Ascending aorta (tissue), 2 donors: ENCODE data around the gene FAM114A1. TPM values are rescaled to one million over a fixed set of nuclear protein-coding genes. Genes with fewer than 3 reads are reported as not detected.
"Not testable (repeated sequence)": the region's sequence is repeated elsewhere in the genome, so short reads cannot be mapped to it uniquely, and the experiment has no call there.

ENCODE experiments used
- DNase-seq, 2 donors: peaks; one replicate each; pipeline ENCODE4 v3.0.0-alpha.2; 2019; ENCODE audit warnings: low spot score in 2 of 2
- H3K27ac ChIP-seq, 2 donors: fragments of 200-600 bp; sonication (generic); one replicate each; pipeline ENCODE4 v1.5.1; 2016 to 2017; ENCODE audit warnings: mild to moderate bottlenecking in 1 of 2
- H3K27me3 ChIP-seq: fragments of 200-600 bp; sonication (generic); one replicate; pipeline ENCODE4 v1.5.1; 2017
- H3K36me3 ChIP-seq, 2 donors: fragments of 200-600 bp; sonication (generic); one replicate each; pipeline ENCODE4 v1.5.1; 2016
- H3K4me1 ChIP-seq, 2 donors: fragments of 200-600 bp; sonication (generic); one replicate each; pipeline ENCODE4 v1.5.1; 2016 to 2017; ENCODE audit warnings: mild to moderate bottlenecking in 1 of 2
- H3K4me3 ChIP-seq, 2 donors: fragments of 200-600 bp; sonication (generic); one replicate each; pipeline ENCODE4 v1.5.1; 2016 to 2017; ENCODE audit warnings: mild to moderate bottlenecking in 1 of 2
- H3K9me3 ChIP-seq, 2 donors: fragments of 200-600 bp; sonication (generic); one replicate each; pipeline ENCODE4 v1.5.1; 2016
- intact Hi-C: fragments of 100-400 bp; cut with DNase I; formaldehyde crosslinking; loops from one replicate; pipeline ENCODE4 v1.15.1; 2023
- total RNA-seq: library from RNA; depleted of rRNA; stranded (reverse); fragments of >200 nt; gene quantifications from one replicate; pipeline ENCODE4 v1.1.0, GENCODE V29; 2016
- TF ChIP-seq, protein P1 (sequence below), 3 experiments: fragments of 200-600 bp in 2 of 3; fragments of 450-650 bp in 1 of 3; sonication (generic) in 2 of 3; IDR thresholded peaks; one replicate each; pipeline ENCODE4 v1.5.1; 2016 to 2019; ENCODE audit warnings: antibody characterized with exemption in 3 of 3, mild to moderate bottlenecking in 1 of 3, moderate library complexity in 1 of 3

FAM114A1 gene
- total RNA-seq, 1 donor from 2014 or later = 45.7 TPM

DNA sequence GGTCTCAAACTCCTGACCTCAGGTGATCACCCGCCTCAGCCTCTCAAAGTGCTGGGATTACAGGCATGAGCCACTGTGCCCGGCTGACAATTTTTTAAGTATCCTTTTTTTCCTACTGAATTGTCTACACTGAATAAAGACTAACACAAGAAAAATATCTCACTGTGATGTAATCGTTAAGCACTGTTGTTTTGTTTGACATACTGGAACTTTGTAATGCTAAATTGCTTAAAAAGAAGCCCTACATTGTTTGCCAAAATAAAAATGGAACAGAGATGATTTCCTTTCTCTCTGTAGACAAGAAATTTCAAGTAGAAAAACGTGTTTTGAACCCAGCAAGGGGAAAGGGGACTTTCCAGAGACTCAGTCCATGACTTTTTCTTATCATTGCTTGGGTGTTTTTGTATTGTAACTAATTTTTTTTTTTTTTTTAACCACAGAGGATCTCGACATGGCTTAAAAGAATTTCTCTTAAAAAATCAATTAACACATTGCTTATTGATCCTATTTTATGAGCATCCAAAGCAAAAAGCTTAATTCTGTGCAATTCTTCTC lies 89.7 kb downstream of the FAM114A1 start:
- TF ChIP-seq, protein P1, sequence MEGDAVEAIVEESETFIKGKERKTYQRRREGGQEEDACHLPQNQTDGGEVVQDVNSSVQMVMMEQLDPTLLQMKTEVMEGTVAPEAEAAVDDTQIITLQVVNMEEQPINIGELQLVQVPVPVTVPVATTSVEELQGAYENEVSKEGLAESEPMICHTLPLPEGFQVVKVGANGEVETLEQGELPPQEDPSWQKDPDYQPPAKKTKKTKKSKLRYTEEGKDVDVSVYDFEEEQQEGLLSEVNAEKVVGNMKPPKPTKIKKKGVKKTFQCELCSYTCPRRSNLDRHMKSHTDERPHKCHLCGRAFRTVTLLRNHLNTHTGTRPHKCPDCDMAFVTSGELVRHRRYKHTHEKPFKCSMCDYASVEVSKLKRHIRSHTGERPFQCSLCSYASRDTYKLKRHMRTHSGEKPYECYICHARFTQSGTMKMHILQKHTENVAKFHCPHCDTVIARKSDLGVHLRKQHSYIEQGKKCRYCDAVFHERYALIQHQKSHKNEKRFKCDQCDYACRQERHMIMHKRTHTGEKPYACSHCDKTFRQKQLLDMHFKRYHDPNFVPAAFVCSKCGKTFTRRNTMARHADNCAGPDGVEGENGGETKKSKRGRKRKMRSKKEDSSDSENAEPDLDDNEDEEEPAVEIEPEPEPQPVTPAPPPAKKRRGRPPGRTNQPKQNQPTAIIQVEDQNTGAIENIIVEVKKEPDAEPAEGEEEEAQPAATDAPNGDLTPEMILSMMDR (IDR thresholded peaks at IDR 0.05) = no peak
- no peak overlapping the region for H3K27ac ChIP-seq

DNA sequence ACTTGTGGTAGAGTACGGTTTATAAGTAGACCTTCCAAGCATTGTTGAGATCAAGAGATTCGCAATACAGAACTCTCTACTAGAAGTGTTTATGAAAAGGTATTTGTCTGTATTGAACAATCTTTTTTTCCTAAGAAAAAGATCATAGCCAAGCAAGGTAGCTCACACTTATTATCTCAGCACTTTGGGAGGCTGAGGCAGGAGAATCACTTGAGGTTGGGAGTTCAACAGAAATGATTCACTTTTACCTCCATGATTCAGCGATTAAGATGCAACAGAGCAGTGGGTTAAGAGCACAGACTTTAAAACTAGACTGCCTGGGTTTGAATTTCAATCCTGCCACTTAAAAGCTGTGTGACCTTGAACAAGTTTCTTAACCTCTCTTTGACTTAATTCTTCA lies 90.3 kb downstream of the FAM114A1 start:
- TF ChIP-seq, protein P1 (IDR thresholded peaks at IDR 0.05) = no peak
- no peak overlapping the region for H3K27ac ChIP-seq
- no peaks in the 10 kb centered on the region for H3K27me3 ChIP-seq
- no peak overlapping the region for H3K4me3 ChIP-seq
- DNase-seq = no peak
- no peaks in the 10 kb centered on the region for H3K36me3 ChIP-seq
- no peaks in the 10 kb centered on the region for H3K4me1 ChIP-seq
- H3K9me3 ChIP-seq = no peaks in the 10 kb centered on the region
- intact Hi-C loops = no loop called here

More for the DNA sequence above, 89.7 kb downstream of the FAM114A1 start:
- intact Hi-C loops = no loop called here
- no peaks in the 10 kb centered on the region for H3K36me3 ChIP-seq
- H3K27me3 ChIP-seq = no peaks in the 10 kb centered on the region
- no peaks in the 10 kb centered on the region for H3K4me1 ChIP-seq
- H3K9me3 ChIP-seq = no peaks in the 10 kb centered on the region
- DNase-seq = no peak
- H3K4me3 ChIP-seq = no peak overlapping the region

DNA sequence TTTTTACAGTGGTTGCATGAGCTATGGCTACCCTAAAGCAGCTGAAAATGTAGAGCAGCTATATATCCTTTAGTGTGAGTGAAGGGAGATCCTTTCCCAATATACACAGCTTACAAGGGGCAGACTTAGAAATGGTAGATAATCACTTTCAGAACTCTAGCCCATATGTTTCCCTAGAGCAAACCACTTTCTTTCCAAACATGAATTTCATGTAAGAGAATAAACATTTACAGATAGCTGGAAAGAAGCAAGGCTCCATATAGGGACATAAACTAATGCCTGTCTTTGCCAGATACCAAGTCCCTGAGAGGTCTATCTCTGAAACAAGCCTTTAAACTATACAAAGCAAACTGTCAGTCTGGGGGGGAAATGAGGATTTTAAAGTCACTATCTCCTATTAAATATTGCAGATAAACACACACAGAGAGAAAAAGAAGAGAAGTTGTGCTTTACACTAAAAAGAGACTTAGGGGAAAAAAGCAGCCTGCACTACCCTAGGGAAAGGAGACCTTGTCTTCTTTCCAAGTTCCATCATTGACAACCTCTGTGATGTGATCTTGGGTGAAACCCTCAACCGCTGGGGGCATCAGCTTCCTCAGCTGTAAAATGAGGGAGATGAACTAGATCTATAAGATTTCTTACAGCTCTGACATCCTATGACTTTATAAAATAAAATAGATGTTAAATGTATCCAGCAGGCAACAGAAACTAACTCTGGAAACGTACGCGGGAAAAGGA lies 91.0 kb downstream of the FAM114A1 start:
- H3K4me1 ChIP-seq = no peaks in the 10 kb centered on the region

DNA sequence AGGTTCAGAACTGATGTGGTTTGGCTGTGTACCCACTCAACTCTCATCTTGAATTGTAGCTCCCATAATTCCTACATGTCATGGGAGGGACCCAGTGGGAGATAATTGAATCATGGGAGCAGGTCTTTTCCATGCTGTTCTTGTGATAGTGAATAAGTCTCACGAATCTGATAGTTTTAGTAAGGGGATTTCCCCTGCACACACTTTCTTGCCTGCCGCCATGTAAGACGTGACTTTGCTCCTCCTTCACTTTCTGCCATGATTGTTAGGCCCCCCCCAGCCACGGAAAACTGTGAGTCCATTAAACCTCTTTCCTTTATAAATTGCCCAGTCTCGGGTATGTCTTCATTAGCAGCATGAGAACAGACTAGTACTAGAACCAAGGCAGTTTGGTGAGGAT lies 91.6 kb downstream of the FAM114A1 start:
- intact Hi-C loops, H3K27me3 ChIP-seq, H3K9me3 ChIP-seq, H3K27ac ChIP-seq, H3K4me3 ChIP-seq, H3K36me3 ChIP-seq, DNase-seq, H3K4me1 ChIP-seq: not testable (repeated sequence)

More for the DNA sequence above, 91.0 kb downstream of the FAM114A1 start:
- Histone ChIP-seq H3K4me3 (no peak overlapping the region), H3K27me3 (no peaks in the 10 kb centered on the region), H3K36me3 (no peaks in the 10 kb centered on the region), H3K9me3 (no peaks in the 10 kb centered on the region), H3K27ac (no peak overlapping the region)
- DNase-seq = no peak
- intact Hi-C loops = no loop called here
- TF ChIP-seq, protein P1 (IDR thresholded peaks at IDR 0.05) = no peak

DNA sequence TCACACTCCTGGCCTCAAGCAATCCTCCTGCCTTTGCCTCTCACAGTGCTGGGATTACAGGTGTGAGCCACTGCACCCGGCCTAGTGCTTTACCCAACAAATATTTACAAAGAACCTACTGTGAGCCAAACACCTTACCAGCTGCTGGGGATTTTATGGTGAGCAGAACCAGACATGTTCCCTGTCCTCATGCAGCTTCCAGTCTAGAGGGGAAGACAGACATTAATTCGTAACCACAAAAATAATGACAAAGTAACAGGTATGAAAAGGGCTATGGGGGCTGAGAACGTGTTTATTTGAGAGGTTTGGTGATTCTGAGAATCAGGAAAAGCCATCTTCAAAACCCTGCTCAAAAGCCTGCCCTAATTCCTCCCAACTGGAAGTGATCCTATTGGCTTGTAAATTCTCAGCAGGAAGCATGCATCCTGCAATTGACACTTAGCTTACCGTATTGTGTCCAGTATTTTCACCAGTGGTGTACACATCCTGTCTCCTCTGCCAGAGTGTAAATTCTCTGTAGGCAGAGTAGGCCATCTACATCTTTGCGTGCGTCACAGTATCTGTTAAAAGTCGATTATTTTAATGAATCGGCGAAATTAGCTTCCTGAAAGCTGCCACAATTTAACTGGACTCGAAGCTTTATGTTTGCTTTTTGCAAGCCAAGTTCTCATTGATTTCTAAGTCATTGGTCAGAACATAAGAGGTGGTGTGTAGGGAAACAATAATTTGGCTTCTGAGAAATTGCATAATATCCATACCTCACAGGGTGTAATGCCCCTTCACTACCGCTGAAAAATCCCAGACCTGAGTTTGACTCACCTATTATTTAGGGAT lies 97.6 kb downstream of the FAM114A1 start:
- no peaks in the 10 kb centered on the region for H3K36me3 ChIP-seq
- intact Hi-C loops = no loop called here
- H3K4me1 ChIP-seq = no peaks in the 10 kb centered on the region
- H3K27ac ChIP-seq = no peak overlapping the region
- DNase-seq = no peak
- TF ChIP-seq, protein P1 (IDR thresholded peaks at IDR 0.05) = no peak
- H3K4me3 ChIP-seq = no peak overlapping the region
- H3K9me3 ChIP-seq = no peaks in the 10 kb centered on the region
- no peaks in the 10 kb centered on the region for H3K27me3 ChIP-seq

DNA sequence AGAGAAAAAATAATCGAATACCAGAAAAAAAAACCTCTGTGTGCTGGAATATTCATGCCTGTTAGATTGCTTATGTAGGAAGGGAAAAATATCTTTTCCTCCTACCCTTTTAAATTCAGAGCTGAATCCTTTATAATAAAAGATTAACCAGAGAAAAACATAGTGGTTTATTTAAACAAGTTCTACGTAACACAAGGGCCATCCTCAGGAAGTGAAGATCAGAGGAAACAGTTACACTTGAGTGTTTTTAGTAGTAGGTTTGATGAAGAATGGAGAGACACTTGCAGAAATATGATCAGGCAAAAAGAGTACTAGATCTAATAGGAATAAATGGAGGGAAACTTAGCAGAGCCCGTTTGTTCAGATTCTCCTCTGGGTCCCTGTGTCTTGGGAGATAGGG lies 98.3 kb downstream of the FAM114A1 start:
- DNase-seq = no peak
- Histone ChIP-seq H3K4me1 (no peaks in the 10 kb centered on the region), H3K27ac (no peak overlapping the region), H3K36me3 (no peaks in the 10 kb centered on the region), H3K27me3 (no peaks in the 10 kb centered on the region), H3K4me3 (no peak overlapping the region), H3K9me3 (no peaks in the 10 kb centered on the region)
- intact Hi-C loops = no loop called here
- TF ChIP-seq, protein P1 (IDR thresholded peaks at IDR 0.05) = no peak
